GM18505 (cell line): Measurements from ENCODE around the gene CCK.
"Not testable (repeated sequence)": the region's sequence is repeated elsewhere in the genome, so short reads cannot be mapped to it uniquely, and the experiment has no call there.

Source experiments
- ATAC-seq: cut with Tn5 transposase; IDR thresholded peaks from one replicate; pipeline ENCODE4 v1.9.1; 2021; ENCODE audit not compliant: unreplicated experiment
- POLR2A ChIP-seq: IDR thresholded peaks from 4 replicates; pipeline ENCODE4 v1.6.1; 2011; ENCODE audit warnings: borderline replicate concordance; ENCODE audit not compliant: insufficient read depth, insufficient read length; ENCODE audit errors: extremely low read depth

The CCK gene

DNA sequence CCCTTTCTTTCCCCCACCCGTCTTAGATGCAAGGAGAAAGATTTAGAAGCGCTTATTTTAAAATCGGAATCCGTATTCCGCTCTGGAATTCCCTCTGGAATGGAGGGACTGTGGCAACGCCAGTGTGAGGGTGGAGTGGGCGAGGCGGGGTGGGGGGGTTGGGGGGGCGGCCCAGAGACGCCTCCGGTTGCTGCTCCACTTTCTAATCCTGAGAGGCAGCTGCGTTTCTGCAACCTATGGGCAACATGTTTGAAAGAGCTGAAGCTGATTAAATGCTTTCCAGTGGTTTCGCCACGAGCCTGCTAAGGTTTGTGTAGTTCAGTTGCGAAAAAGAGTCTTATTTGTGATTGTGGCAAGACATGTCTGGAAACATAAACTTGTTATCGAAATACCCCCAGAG lies at the start of gene CCK:
CCK (minus strand) TSS at position 101 of the 400 bp plus-strand sequence. CDS start 2,555 bp downstream, outside the sequence.
- TF ChIP-seq POLR2A: no peak
- ATAC-seq: no peak

DNA sequence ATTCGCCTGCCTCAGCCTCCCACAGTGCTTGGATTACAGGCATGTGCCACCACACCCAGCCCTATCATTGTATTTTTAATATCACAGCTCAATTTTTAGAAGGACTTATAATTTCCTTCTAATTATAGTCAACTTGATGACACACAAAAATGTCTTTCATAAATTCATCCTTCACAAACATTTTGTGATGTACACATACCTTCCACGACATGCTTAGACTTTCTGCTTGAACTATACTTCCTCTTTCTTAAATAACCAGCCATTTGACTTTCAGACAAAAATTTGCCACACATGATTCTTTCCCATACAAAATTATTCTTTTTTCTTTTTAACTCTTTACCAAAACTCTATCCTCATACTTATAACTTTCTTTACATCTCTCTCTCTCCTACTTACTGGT lies 48.4 kb upstream of the CCK start:
- no peak for ATAC-seq
- TF ChIP-seq POLR2A: no peak

- ATAC-seq: no peak
- no peak for TF ChIP-seq POLR2A
These were observed 42.7 kb upstream of the CCK start for GRCh38 chr3:42308651-42309050.

DNA sequence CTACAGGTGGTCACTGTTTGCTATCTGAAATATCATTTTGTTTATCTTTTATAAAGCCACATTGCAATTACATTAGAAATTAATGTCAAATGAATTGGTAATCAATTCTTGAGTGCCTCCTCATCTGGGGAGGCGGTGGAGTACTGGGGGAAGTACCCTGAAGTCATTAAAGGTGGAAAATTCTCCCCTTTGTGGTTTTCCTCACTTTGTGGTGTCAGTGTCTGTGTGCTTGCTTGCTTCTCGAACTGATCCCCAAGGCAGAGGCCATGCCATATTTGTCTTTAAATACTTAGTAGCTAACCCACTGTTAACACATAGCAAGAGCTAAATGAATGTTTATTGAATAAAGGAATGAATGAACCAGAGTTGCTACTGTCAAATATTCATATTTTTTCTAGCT lies 40.5 kb upstream of the CCK start:
- no peak for TF ChIP-seq POLR2A
- no peak for ATAC-seq

- no peak for TF ChIP-seq POLR2A
- ATAC-seq: no peak
These were observed 37.1 kb upstream of the CCK start for GRCh38 chr3:42302924-42303634.

GRCh38 chr3:42301446-42302175 lies 35.6 kb upstream of the CCK start:
- ATAC-seq: no peak

GRCh38 chr3:42300778-42301177 lies 34.8 kb upstream of the CCK start:
- no peak for TF ChIP-seq POLR2A
- no peak for ATAC-seq

More at GRCh38 chr3:42301446-42302175, 35.6 kb upstream of the CCK start:
- TF ChIP-seq POLR2A: no peak

DNA sequence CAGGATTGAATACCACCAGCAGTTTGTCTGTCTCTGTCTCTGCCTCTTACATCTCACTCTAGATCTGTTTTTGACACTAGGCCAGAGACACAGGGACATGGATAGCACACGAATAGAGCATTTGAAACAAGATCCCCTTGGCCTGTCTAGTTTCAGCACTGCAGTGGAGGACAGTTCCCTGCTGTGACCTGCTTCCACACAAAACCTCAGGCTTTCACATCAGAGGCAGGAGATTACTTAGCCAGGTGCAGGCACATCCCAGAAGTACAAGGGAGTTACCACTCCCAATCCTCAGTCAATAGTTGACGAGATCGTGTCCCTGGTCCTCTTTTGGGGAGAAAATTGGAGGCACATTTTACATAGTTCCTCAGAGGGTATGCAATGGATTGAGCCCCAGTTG lies 34.0 kb upstream of the CCK start:
- no peak for TF ChIP-seq POLR2A
- no peak for ATAC-seq

- no peak for ATAC-seq
- no peak for TF ChIP-seq POLR2A
These were observed 32.3 kb upstream of the CCK start for GRCh38 chr3:42298259-42298658.

- TF ChIP-seq POLR2A: no peak
- no peak for ATAC-seq
These were observed 26.0 kb upstream of the CCK start for GRCh38 chr3:42292009-42292408.

- ATAC-seq: no peak
- TF ChIP-seq POLR2A: no peak
These were observed 25.2 kb upstream of the CCK start for GRCh38 chr3:42290966-42291714.

GRCh38 chr3:42289026-42289425 lies 23.0 kb upstream of the CCK start:
- ATAC-seq: no peak

GRCh38 chr3:42288385-42288784 lies 22.4 kb upstream of the CCK start:
- ATAC-seq: no peak

More at GRCh38 chr3:42289026-42289425, 23.0 kb upstream of the CCK start:
- no peak for TF ChIP-seq POLR2A

GRCh38 chr3:42287423-42287822 lies 21.4 kb upstream of the CCK start:
- not testable (repeated sequence) for ATAC-seq

More at GRCh38 chr3:42288385-42288784, 22.4 kb upstream of the CCK start:
- no peak for TF ChIP-seq POLR2A
